IMR-90 (cell line): ENCODE measurements around the gene STRADA.

Experiments used
- CEBPB ChIP-seq: IDR thresholded peaks from 2 replicates; pipeline ENCODE4 v1.6.1; 2012; ENCODE audit warnings: low read depth, low read length, improper control_type of control experiment
- CHD1 ChIP-seq: IDR thresholded peaks from 2 replicates; pipeline ENCODE4 v1.6.1; 2012; ENCODE audit warnings: low read depth, low read length, improper control_type of control experiment
- CTCF ChIP-seq: conservative IDR thresholded peaks from 2 replicates; pipeline ENCODE4 v1.5.1; 2012; ENCODE audit warnings: mild to moderate bottlenecking, low read depth, low read length, improper control_type of control experiment
- ELK1 ChIP-seq: fragments of 150-350 bp; IDR thresholded peaks from 2 replicates; pipeline ENCODE4 v1.6.1; 2016; ENCODE audit warnings: low read depth, mild to moderate bottlenecking, low read length, moderate library complexity, borderline replicate concordance
- MAFK ChIP-seq: IDR thresholded peaks from 2 replicates; pipeline ENCODE4 v1.6.1; 2012; ENCODE audit warnings: low read depth, low read length, improper control_type of control experiment
- MAZ ChIP-seq: IDR thresholded peaks from 2 replicates; pipeline ENCODE4 v1.6.1; 2012; ENCODE audit warnings: low read depth, mild to moderate bottlenecking, low read length, improper control_type of control experiment, moderate library complexity, borderline replicate concordance
- MXI1 ChIP-seq: IDR thresholded peaks from 2 replicates; pipeline ENCODE4 v1.6.1; 2012; ENCODE audit warnings: low read depth, mild to moderate bottlenecking, low read length, moderate library complexity, borderline replicate concordance
- POLR2A ChIP-seq: IDR thresholded peaks from 2 replicates; pipeline ENCODE4 v1.6.1; 2012; ENCODE audit warnings: mild to moderate bottlenecking, low read depth, low read length
- RAD21 ChIP-seq: IDR thresholded peaks from 2 replicates; pipeline ENCODE4 v1.6.1; 2012; ENCODE audit warnings: low read length, improper control_type of control experiment
- RCOR1 ChIP-seq: IDR thresholded peaks from 2 replicates; pipeline ENCODE4 v1.6.1; 2012; ENCODE audit warnings: mild to moderate bottlenecking, low read length, improper control_type of control experiment; ENCODE audit not compliant: insufficient replicate concordance

GRCh38 chr17:63780507-63780906, 38.9 kb upstream of the STRADA start:
- TF ChIP-seq CHD1 (no peak), MAFK (no peak), RAD21 (no peak), POLR2A (no peak), CTCF (no peak), MXI1 (no peak), CEBPB (no peak), RCOR1 (no peak), MAZ (no peak), ELK1 (no peak)
